Gastroesophageal sphincter (tissue), 4 donors: ENCODE measurements around the gene TRAPPC13. TPM values are rescaled to one million over a fixed set of nuclear protein-coding genes. Genes with fewer than 3 reads are reported as not detected.
"Not testable (repeated sequence)": the region's sequence is repeated elsewhere in the genome, so short reads cannot be mapped to it uniquely, and the experiment has no call there.

Source experiments
- ATAC-seq: fragments of 150-250 bp; one replicate; pipeline ENCODE4 v1.9.1; 2016; ENCODE audit warnings: mild to moderate bottlenecking, moderate library complexity
- H3K27ac ChIP-seq, 4 donors: fragments of 200-600 bp; sonication (generic) in 3 of 4; 1 replicate in 3 of 4; 2 replicates in 1 of 4; pipeline ENCODE4 v1.5.1; 2016 to 2019
- H3K27me3 ChIP-seq: fragments of 200-600 bp; sonication (generic); one replicate; pipeline ENCODE4 v1.5.1; 2019
- H3K36me3 ChIP-seq, 2 donors: fragments of 200-600 bp; sonication (generic); one replicate each; pipeline ENCODE4 v1.5.1; 2019; ENCODE audit warnings: control low read depth in 1 of 2
- H3K4me1 ChIP-seq, 3 donors: fragments of 200-600 bp; sonication (generic); 1 replicate in 2 of 3; 2 replicates in 1 of 3; pipeline ENCODE4 v1.5.1; 2016 to 2019; ENCODE audit warnings: control low read depth in 2 of 3
- H3K4me3 ChIP-seq, 2 donors: fragments of 200-600 bp; sonication (generic); one replicate each; pipeline ENCODE4 v1.5.1; 2019; ENCODE audit warnings: mild to moderate bottlenecking in 1 of 2, moderate library complexity in 1 of 2
- H3K9me3 ChIP-seq, 3 donors: fragments of 200-600 bp; sonication (generic); one replicate each; pipeline ENCODE4 v1.5.1; 2017 to 2019; ENCODE audit warnings: control low read depth in 2 of 3
- CTCF ChIP-seq, 4 experiments: fragments of 200-600 bp in 2 of 4; fragments of 450-650 bp in 2 of 4; sonication (generic) in 1 of 4; IDR thresholded peaks; one replicate each; pipeline ENCODE4 v1.5.1; 2017 to 2019; ENCODE audit warnings: antibody characterized with exemption in 4 of 4, mild to moderate bottlenecking in 2 of 4, moderate library complexity in 2 of 4
- EP300 ChIP-seq: sonication (generic); formaldehyde crosslinking; IDR thresholded peaks from one replicate; pipeline ENCODE4 v1.6.1; 2017; ENCODE audit warnings: antibody characterized with exemption, mild to moderate bottlenecking
- POLR2A ChIP-seq, 2 donors: fragments of 450-650 bp; IDR thresholded peaks; one replicate each; pipeline ENCODE4 v1.6.1; 2017; ENCODE audit warnings: antibody characterized with exemption in 2 of 2, mild to moderate bottlenecking in 2 of 2, moderate library complexity in 1 of 2
- POLR2AphosphoS5 ChIP-seq: sonication (generic); formaldehyde crosslinking; IDR thresholded peaks from one replicate; pipeline ENCODE4 v1.6.1; 2017; ENCODE audit warnings: antibody characterized with exemption
- WGBS, 2 donors: methylation state at CpG; one replicate each; pipeline ENCODE4 v1.1.5; 2018; ENCODE audit warnings: low coverage in 1 of 2; 5-methylcytosine and 5-hydroxymethylcytosine counted together
- total RNA-seq, 4 donors: library from RNA; depleted of rRNA; stranded (reverse); fragments of >200 nt; gene quantifications; one replicate each; pipeline ENCODE4 v1.1.0, GENCODE V29; 2016

TRAPPC13 gene
- total RNA-seq, 4 donors from 2014 or later, result 17.7 to 31.9 (median 24.3) TPM

- TF ChIP-seq EP300 (no peak), POLR2A (IDR thresholded peaks at IDR 0.05) (no peak)
- Histone ChIP-seq H3K9me3 (no peaks in the 10 kb centered on the region), H3K4me3 (no peak overlapping the region), H3K27me3 (no peaks in the 10 kb centered on the region), H3K4me1 (no peaks in the 10 kb centered on the region), H3K36me3 (peaks cover 0 to 48% of the 10 kb centered on the region in 2 donors), H3K27ac (no peak overlapping the region)
- ATAC-seq, result no peak
These were observed 49.9 kb downstream of the TRAPPC13 start for GRCh38 chr5:65674749-65675148.

GRCh38 chr5:65676056-65676455 lies 51.2 kb downstream of the TRAPPC13 start:
- not testable (repeated sequence) for H3K9me3 ChIP-seq, ATAC-seq, H3K27ac ChIP-seq, H3K4me3 ChIP-seq, H3K27me3 ChIP-seq, H3K4me1 ChIP-seq
- WGBS, 2 donors, result 94 to 100% methylated on average over 2 to 3 of the region's 3 CpGs
- peaks cover 0 to 46% of the 10 kb centered on the region in 2 donors for H3K36me3 ChIP-seq

GRCh38 chr5:65682148-65682547 lies 57.3 kb downstream of the TRAPPC13 start:
- peaks cover 0 to 66% of the 10 kb centered on the region in 2 donors for H3K36me3 ChIP-seq
- WGBS, 2 donors, result 92% methylated on average over 3 of the region's 3 CpGs; no CpG with 5 or more reads in 1 of the 2 donors
- H3K27me3 ChIP-seq, result no peaks in the 10 kb centered on the region
- H3K27ac ChIP-seq, result no peak overlapping the region
- H3K4me3 ChIP-seq, result no peak overlapping the region
- no peaks in the 10 kb centered on the region for H3K9me3 ChIP-seq
- no peaks in the 10 kb centered on the region for H3K4me1 ChIP-seq
- ATAC-seq, result no peak
- TF ChIP-seq POLR2AphosphoS5, result no peak
- TF ChIP-seq CTCF (IDR thresholded peaks at IDR 0.05), result no peak
- TF ChIP-seq EP300, result no peak
- no peak for TF ChIP-seq POLR2A (IDR thresholded peaks at IDR 0.05)

GRCh38 chr5:65693121-65693520 lies 68.3 kb downstream of the TRAPPC13 start:
- ATAC-seq, result no peak
- Histone ChIP-seq H3K36me3 (peaks cover 0 to 23% of the 10 kb centered on the region in 2 donors), H3K27ac (no peak overlapping the region), H3K27me3 (no peaks in the 10 kb centered on the region), H3K4me3 (no peak overlapping the region), H3K4me1 (peaks cover 0 to 25% (median 0%) of the 10 kb centered on the region in 3 donors), H3K9me3 (no peaks in the 10 kb centered on the region)
- 94% methylated on average over 2 of the region's 2 CpGs; no CpG with 5 or more reads in 1 of the 2 donors for WGBS, 2 donors
- TF ChIP-seq CTCF (IDR thresholded peaks at IDR 0.05), result no peak
- no peak for TF ChIP-seq POLR2AphosphoS5
- TF ChIP-seq POLR2A (IDR thresholded peaks at IDR 0.05), result no peak
- no peak for TF ChIP-seq EP300

- no peaks in the 10 kb centered on the region for H3K9me3 ChIP-seq
- TF ChIP-seq POLR2AphosphoS5 (no peak), POLR2A (IDR thresholded peaks at IDR 0.05) (no peak), EP300 (no peak), CTCF (IDR thresholded peaks at IDR 0.05) (no peak)
- no peaks in the 10 kb centered on the region for H3K27me3 ChIP-seq
- H3K4me3 ChIP-seq, result no peak overlapping the region
- H3K27ac ChIP-seq, result peak overlapping the region in 1 of 4 donors; percentile 2
- H3K36me3 ChIP-seq, result peaks cover 0 to 26% of the 10 kb centered on the region in 2 donors
- WGBS, 2 donors, result 47 to 72% methylated on average over 4 of the region's 4 CpGs
- peaks cover 0 to 25% (median 0%) of the 10 kb centered on the region in 3 donors for H3K4me1 ChIP-seq
- no peak for ATAC-seq
These were observed 70.4 kb downstream of the TRAPPC13 start for GRCh38 chr5:65695162-65695755.

GRCh38 chr5:65695896-65696295 lies 71.1 kb downstream of the TRAPPC13 start:
- 89 to 92% methylated on average over 4 of the region's 4 CpGs for WGBS, 2 donors
- H3K4me3 ChIP-seq, result no peak overlapping the region
- TF ChIP-seq EP300 (no peak), POLR2A (IDR thresholded peaks at IDR 0.05) (no peak), CTCF (IDR thresholded peaks at IDR 0.05) (no peak), POLR2AphosphoS5 (no peak)
- H3K4me1 ChIP-seq, result peaks cover 0 to 25% (median 0%) of the 10 kb centered on the region in 3 donors
- ATAC-seq, result no peak
- H3K27me3 ChIP-seq, result no peaks in the 10 kb centered on the region
- no peak overlapping the region for H3K27ac ChIP-seq
- H3K9me3 ChIP-seq, result no peaks in the 10 kb centered on the region
- H3K36me3 ChIP-seq, result peaks cover 0 to 24% of the 10 kb centered on the region in 2 donors
